AG04449 (cell line): ENCODE measurements around the gene MAP4K1.

Source experiments
- CTCF ChIA-PET: fragments of 350-600 bp; formaldehyde crosslinking; extraction: SDS; loops from one replicate; lab custom pipeline; 2021; ENCODE audit warnings: antibody characterized with exemption; lab: Yijun Ruan, JAX
- POLR2A ChIA-PET: fragments of 400-600, 350-600 bp; formaldehyde crosslinking; extraction: SDS; loops from one replicate; lab custom pipeline; 2020; ENCODE audit warnings: antibody characterized with exemption, inconsistent platforms; lab: Yijun Ruan, JAX
- DNase-seq: peaks from one replicate; pipeline ENCODE4 v3.0.0-alpha.2; 2010; ENCODE audit warnings: low read depth, low spot score
- H3K4me3 ChIP-seq: 2 replicates; pipeline ENCODE4 v1.5.1; 2011; ENCODE audit warnings: low read depth, mild to moderate bottlenecking, control low read depth, low read length
- CTCF ChIP-seq: IDR thresholded peaks from one replicate; pipeline ENCODE4 v1.5.1; 2011; ENCODE audit warnings: mild to moderate bottlenecking, moderate library complexity, low read length, control low read depth, inconsistent platforms; ENCODE audit not compliant: insufficient read depth; ENCODE audit errors: missing control alignments

MAP4K1 gene

DNA sequence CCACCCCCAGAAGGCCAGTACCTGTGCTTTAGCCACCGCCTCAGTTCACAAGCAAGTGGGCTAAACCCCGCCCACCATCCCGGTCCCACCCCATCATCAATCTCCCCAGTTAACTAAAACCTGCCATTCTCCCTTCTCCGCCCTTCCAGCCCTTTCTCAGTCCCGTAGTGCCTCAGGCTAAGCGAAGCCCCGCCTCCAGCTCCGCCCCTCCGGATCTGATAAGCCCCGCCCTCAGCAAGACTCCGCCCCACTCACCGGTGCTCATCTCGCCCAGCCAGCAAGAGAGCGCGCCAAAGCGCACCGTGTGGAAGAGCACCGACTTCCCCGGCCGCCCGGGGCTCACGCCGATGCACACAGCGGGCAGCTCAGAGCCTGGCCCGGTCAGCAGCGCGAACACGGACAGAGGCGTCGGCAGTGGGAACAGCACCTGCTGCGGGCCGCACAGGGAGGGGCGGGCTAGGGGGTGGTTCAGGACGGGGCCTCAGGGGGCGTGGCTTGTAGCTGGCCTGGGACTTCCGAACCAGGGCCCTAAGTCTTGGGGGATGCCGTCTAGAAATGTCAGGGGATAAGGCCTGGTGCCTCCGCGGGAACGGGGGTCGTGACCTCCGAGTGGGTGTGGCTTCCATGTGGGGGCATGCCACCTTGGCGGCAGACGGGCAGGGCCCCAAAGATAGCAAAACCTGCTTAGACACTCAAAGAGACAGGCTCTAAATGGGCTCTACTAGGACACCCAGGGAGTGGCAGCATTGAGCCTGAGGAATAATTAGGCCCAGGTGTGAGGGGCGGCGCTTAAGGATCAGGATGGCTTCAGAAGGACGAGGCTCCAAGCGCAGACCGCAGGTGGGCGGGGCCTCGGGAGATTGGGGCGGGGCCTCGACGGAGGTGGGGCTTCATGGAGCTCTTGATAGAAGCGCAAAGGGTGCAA lies 21.4 kb downstream of the MAP4K1 start:
- H3K4me3 ChIP-seq = no peak overlapping the region
- ChIA-PET POLR2A (no interaction called here), CTCF (interaction anchor here (1.5 kb wide), 1 partner anchor 52 kb away, joined by 3 read pairs; no protein-coding TSS in a partner anchor)
- no peak for TF ChIP-seq CTCF
- DNase-seq = no peak

- H3K4me3 ChIP-seq = no peak overlapping the region
- CTCF ChIA-PET = no interaction called here
- no peak for TF ChIP-seq CTCF
- POLR2A ChIA-PET = interaction anchor here (0.6 kb wide), 1 partner anchor 61 kb away, joined by 4 read pairs; no protein-coding TSS in a partner anchor
- DNase-seq = no peak
Observed at GRCh38 chr19:38592940-38593339, 24.8 kb downstream of the MAP4K1 start.

- no peak overlapping the region for H3K4me3 ChIP-seq
- ChIA-PET POLR2A (no interaction called here), CTCF (no interaction called here)
- no peak for DNase-seq
- no peak for TF ChIP-seq CTCF
Observed at GRCh38 chr19:38588041-38588440, 29.7 kb downstream of the MAP4K1 start.

GRCh38 chr19:38587562-38587961 lies 30.2 kb downstream of the MAP4K1 start:
- H3K4me3 ChIP-seq = no peak overlapping the region
- TF ChIP-seq CTCF = no peak
- CTCF ChIA-PET = interaction anchor here (1.4 kb wide), 2 partner anchors 12 to 43 kb away, joined by 4 read pairs; no protein-coding TSS in a partner anchor
- POLR2A ChIA-PET = no interaction called here
- no peak for DNase-seq

GRCh38 chr19:38583985-38584305 lies 33.8 kb downstream of the MAP4K1 start:
- no peak for DNase-seq
- H3K4me3 ChIP-seq = no peak overlapping the region
- ChIA-PET POLR2A (no interaction called here), CTCF (no interaction called here)
- no peak for TF ChIP-seq CTCF

DNA sequence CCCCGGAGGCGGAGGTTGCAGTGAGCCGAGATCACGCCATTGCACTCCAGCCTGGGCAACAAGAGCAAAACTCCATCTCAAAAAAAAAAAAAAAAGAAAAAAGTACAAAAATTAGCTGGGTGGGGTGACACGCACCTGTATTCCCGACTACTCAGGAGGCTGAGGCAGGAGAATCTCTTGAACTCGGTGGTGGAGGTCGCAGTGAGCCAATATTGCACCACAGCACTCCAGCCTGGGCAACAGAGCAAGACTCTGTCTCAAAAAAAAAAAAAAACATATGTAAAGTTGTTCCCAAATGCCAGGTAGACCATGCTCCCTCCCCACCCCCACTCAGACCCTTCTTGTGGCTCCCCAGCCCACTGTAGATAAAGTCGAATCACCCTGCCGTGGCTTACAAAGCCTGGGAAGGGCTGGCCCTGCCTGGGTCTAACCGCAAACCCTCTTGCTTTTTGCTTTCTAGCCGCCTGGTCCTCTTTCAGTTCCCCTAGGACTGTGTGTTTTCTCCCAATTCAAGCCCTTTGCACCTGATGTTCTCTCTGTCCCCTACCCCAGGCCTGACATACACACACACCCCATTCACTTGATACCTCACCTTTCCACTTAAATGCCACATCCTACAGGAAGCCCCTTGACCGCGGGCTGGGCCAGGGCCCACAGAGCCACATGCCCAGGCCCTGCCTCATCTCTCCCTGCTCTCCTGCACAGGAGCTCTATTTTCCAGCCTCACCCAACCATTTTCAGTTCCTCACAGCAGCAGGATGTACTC lies 34.4 kb downstream of the MAP4K1 start:
- no peak for DNase-seq
- ChIA-PET CTCF (no interaction called here), POLR2A (no interaction called here)
- TF ChIP-seq CTCF = no peak
- H3K4me3 ChIP-seq = no peak overlapping the region
